HepG2 (cell line): Measurements from ENCODE around the gene SLC9A1.

Source experiments
- DPF2 ChIP-seq: sonication (generic); formaldehyde crosslinking; IDR thresholded peaks from 2 replicates; pipeline ENCODE4 v1.4.0; 2020; ENCODE audit warnings: mild to moderate bottlenecking, low read depth, missing genetic modification reagents, borderline replicate concordance
- NR3C1 ChIP-seq: sonication (generic); formaldehyde crosslinking; IDR thresholded peaks from 2 replicates; pipeline ENCODE4 v1.4.0; 2020; ENCODE audit warnings: missing genetic modification reagents
- ZNF280D ChIP-seq: sonication (generic); formaldehyde crosslinking; IDR thresholded peaks from 2 replicates; pipeline ENCODE4 v1.5.1; 2020; ENCODE audit warnings: mild to moderate bottlenecking, missing genetic modification reagents

GRCh38 chr1:27052527-27052926, 102.4 kb downstream of the SLC9A1 start:
- no peak for TF ChIP-seq NR3C1 (CRISPR knock-in tag)
- TF ChIP-seq ZNF280D (CRISPR knock-in tag): no peak
- TF ChIP-seq DPF2: no peak
